ENCODE measurements around the gene POU3F3. TPM values are rescaled to one million over a fixed set of nuclear protein-coding genes. Genes with fewer than 3 reads are reported as not detected.

The POU3F3 gene
- total and polyA plus RNA-seq, 2 of the 8 experiments (the other 6 are each of a cell fraction or from before 2014, with no cell fraction given), result 0.09 TPM; not detected in 1

DNA sequence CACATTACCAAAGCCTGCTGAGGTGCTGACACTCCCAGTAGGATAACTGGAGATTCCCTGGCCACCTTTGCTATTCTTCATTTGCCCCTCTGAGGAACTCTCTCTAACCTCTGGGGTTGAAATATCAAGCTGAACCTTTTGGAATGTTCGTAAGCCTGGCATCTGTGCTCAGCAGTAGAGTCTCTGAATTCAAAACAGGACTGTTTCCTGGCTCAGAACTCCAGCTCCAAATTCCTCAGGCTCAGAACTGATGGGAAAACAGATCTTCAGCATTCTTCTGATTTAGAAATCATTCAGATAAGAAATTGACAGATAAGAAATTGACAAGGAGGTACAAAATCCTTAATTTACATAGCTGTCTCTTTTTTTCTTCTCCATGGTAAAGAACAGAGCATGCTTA lies 22.2 kb upstream of the POU3F3 start (continued):
- TF ChIP-seq, protein P1, sequence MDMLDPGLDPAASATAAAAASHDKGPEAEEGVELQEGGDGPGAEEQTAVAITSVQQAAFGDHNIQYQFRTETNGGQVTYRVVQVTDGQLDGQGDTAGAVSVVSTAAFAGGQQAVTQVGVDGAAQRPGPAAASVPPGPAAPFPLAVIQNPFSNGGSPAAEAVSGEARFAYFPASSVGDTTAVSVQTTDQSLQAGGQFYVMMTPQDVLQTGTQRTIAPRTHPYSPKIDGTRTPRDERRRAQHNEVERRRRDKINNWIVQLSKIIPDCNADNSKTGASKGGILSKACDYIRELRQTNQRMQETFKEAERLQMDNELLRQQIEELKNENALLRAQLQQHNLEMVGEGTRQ (IDR thresholded peaks at IDR 0.05; ENCODE audit: low read length), result no peak
- TF ChIP-seq, protein P2, sequence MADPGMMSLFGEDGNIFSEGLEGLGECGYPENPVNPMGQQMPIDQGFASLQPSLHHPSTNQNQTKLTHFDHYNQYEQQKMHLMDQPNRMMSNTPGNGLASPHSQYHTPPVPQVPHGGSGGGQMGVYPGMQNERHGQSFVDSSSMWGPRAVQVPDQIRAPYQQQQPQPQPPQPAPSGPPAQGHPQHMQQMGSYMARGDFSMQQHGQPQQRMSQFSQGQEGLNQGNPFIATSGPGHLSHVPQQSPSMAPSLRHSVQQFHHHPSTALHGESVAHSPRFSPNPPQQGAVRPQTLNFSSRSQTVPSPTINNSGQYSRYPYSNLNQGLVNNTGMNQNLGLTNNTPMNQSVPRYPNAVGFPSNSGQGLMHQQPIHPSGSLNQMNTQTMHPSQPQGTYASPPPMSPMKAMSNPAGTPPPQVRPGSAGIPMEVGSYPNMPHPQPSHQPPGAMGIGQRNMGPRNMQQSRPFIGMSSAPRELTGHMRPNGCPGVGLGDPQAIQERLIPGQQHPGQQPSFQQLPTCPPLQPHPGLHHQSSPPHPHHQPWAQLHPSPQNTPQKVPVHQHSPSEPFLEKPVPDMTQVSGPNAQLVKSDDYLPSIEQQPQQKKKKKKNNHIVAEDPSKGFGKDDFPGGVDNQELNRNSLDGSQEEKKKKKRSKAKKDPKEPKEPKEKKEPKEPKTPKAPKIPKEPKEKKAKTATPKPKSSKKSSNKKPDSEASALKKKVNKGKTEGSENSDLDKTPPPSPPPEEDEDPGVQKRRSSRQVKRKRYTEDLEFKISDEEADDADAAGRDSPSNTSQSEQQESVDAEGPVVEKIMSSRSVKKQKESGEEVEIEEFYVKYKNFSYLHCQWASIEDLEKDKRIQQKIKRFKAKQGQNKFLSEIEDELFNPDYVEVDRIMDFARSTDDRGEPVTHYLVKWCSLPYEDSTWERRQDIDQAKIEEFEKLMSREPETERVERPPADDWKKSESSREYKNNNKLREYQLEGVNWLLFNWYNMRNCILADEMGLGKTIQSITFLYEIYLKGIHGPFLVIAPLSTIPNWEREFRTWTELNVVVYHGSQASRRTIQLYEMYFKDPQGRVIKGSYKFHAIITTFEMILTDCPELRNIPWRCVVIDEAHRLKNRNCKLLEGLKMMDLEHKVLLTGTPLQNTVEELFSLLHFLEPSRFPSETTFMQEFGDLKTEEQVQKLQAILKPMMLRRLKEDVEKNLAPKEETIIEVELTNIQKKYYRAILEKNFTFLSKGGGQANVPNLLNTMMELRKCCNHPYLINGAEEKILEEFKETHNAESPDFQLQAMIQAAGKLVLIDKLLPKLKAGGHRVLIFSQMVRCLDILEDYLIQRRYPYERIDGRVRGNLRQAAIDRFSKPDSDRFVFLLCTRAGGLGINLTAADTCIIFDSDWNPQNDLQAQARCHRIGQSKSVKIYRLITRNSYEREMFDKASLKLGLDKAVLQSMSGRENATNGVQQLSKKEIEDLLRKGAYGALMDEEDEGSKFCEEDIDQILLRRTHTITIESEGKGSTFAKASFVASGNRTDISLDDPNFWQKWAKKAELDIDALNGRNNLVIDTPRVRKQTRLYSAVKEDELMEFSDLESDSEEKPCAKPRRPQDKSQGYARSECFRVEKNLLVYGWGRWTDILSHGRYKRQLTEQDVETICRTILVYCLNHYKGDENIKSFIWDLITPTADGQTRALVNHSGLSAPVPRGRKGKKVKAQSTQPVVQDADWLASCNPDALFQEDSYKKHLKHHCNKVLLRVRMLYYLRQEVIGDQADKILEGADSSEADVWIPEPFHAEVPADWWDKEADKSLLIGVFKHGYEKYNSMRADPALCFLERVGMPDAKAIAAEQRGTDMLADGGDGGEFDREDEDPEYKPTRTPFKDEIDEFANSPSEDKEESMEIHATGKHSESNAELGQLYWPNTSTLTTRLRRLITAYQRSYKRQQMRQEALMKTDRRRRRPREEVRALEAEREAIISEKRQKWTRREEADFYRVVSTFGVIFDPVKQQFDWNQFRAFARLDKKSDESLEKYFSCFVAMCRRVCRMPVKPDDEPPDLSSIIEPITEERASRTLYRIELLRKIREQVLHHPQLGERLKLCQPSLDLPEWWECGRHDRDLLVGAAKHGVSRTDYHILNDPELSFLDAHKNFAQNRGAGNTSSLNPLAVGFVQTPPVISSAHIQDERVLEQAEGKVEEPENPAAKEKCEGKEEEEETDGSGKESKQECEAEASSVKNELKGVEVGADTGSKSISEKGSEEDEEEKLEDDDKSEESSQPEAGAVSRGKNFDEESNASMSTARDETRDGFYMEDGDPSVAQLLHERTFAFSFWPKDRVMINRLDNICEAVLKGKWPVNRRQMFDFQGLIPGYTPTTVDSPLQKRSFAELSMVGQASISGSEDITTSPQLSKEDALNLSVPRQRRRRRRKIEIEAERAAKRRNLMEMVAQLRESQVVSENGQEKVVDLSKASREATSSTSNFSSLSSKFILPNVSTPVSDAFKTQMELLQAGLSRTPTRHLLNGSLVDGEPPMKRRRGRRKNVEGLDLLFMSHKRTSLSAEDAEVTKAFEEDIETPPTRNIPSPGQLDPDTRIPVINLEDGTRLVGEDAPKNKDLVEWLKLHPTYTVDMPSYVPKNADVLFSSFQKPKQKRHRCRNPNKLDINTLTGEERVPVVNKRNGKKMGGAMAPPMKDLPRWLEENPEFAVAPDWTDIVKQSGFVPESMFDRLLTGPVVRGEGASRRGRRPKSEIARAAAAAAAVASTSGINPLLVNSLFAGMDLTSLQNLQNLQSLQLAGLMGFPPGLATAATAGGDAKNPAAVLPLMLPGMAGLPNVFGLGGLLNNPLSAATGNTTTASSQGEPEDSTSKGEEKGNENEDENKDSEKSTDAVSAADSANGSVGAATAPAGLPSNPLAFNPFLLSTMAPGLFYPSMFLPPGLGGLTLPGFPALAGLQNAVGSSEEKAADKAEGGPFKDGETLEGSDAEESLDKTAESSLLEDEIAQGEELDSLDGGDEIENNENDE (IDR thresholded peaks at IDR 0.05; ENCODE audit: insufficient replicate concordance, low read length), result no peak
- TF ChIP-seq, protein P3, sequence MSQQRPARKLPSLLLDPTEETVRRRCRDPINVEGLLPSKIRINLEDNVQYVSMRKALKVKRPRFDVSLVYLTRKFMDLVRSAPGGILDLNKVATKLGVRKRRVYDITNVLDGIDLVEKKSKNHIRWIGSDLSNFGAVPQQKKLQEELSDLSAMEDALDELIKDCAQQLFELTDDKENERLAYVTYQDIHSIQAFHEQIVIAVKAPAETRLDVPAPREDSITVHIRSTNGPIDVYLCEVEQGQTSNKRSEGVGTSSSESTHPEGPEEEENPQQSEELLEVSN (IDR thresholded peaks at IDR 0.05), result no peak
- no peak for TF ChIP-seq GTF2F1 (IDR thresholded peaks at IDR 0.05; ENCODE audit: borderline replicate concordance, low read depth, low read length)
- no peak for TF ChIP-seq TBP (IDR thresholded peaks at IDR 0.05; ENCODE audit: low read depth, low read length)
- TF ChIP-seq PHF8 (conservative IDR thresholded peaks at IDR 0.05; ENCODE audit: low read depth, low read length), result no peak
- no peak for TF ChIP-seq FOSL1 (IDR thresholded peaks at IDR 0.05; ENCODE audit: insufficient read depth, low read depth, low read length)
